Activated naive CD8-positive, alpha-beta T cell (primary cell): Measurements from ENCODE around the gene KYAT1.

Experiments
- H3K27ac Mint-ChIP-seq: one replicate; pipeline ENCODE4 v1.8.0; 2021; ENCODE audit warnings: mixed read lengths
- H3K27me3 Mint-ChIP-seq: one replicate; pipeline ENCODE4 v1.8.0; 2021; ENCODE audit warnings: mixed read lengths
- H3K36me3 Mint-ChIP-seq: one replicate; pipeline ENCODE4 v1.8.0; 2021; ENCODE audit warnings: mixed read lengths
- H3K4me1 Mint-ChIP-seq: one replicate; pipeline ENCODE4 v1.8.0; 2021; ENCODE audit warnings: low read depth, mixed read lengths
- H3K4me3 Mint-ChIP-seq: one replicate; pipeline ENCODE4 v1.8.0; 2021; ENCODE audit warnings: mild to moderate bottlenecking, mixed read lengths
- H3K9me3 Mint-ChIP-seq: one replicate; pipeline ENCODE4 v1.8.0; 2021; ENCODE audit warnings: low read depth, mixed read lengths

KYAT1 gene

GRCh38 chr9:128824911-128825310 lies 56.8 kb downstream of the KYAT1 start:
- Mint-ChIP-seq H3K36me3 (peaks cover 7% of the 10 kb centered on the region), H3K9me3 (no peaks in the 10 kb centered on the region), H3K4me3 (no peak overlapping the region), H3K27ac (no peak overlapping the region), H3K4me1 (peaks cover 22% of the 10 kb centered on the region), H3K27me3 (no peaks in the 10 kb centered on the region)

- no peak overlapping the region for H3K4me3 Mint-ChIP-seq
- H3K9me3 Mint-ChIP-seq: no peaks in the 10 kb centered on the region
- peaks cover 5% of the 10 kb centered on the region for H3K36me3 Mint-ChIP-seq
- peak overlapping the region; percentile 46 for H3K27ac Mint-ChIP-seq
- peaks cover 26% of the 10 kb centered on the region for H3K4me1 Mint-ChIP-seq
- no peaks in the 10 kb centered on the region for H3K27me3 Mint-ChIP-seq
Observed at GRCh38 chr9:128823903-128824406, 57.8 kb downstream of the KYAT1 start.

GRCh38 chr9:128823362-128823902 lies 58.3 kb downstream of the KYAT1 start:
- peaks cover 21% of the 10 kb centered on the region for H3K4me1 Mint-ChIP-seq
- no peaks in the 10 kb centered on the region for H3K9me3 Mint-ChIP-seq
- no peak overlapping the region for H3K4me3 Mint-ChIP-seq
- no peaks in the 10 kb centered on the region for H3K27me3 Mint-ChIP-seq
- H3K27ac Mint-ChIP-seq: no peak overlapping the region
- peaks cover 2% of the 10 kb centered on the region for H3K36me3 Mint-ChIP-seq

GRCh38 chr9:128822407-128823042 lies 59.2 kb downstream of the KYAT1 start:
- Mint-ChIP-seq H3K27ac (no peak overlapping the region), H3K4me3 (no peak overlapping the region), H3K9me3 (no peaks in the 10 kb centered on the region), H3K36me3 (no peaks in the 10 kb centered on the region), H3K27me3 (no peaks in the 10 kb centered on the region), H3K4me1 (peaks cover 17% of the 10 kb centered on the region)

- Mint-ChIP-seq H3K9me3 (no peaks in the 10 kb centered on the region), H3K27me3 (no peaks in the 10 kb centered on the region), H3K4me1 (peaks cover 17% of the 10 kb centered on the region), H3K27ac (no peak overlapping the region), H3K36me3 (no peaks in the 10 kb centered on the region), H3K4me3 (no peak overlapping the region)
Observed at GRCh38 chr9:128821584-128822406, 60.0 kb downstream of the KYAT1 start.

- Mint-ChIP-seq H3K27ac (peak overlapping the region; percentile 16), H3K27me3 (no peaks in the 10 kb centered on the region), H3K4me1 (peaks cover 17% of the 10 kb centered on the region), H3K9me3 (no peaks in the 10 kb centered on the region), H3K4me3 (peak overlapping the region; percentile 35), H3K36me3 (no peaks in the 10 kb centered on the region)
Observed at GRCh38 chr9:128820665-128821583, 60.8 kb downstream of the KYAT1 start.

- Mint-ChIP-seq H3K4me1 (peaks cover 17% of the 10 kb centered on the region), H3K27ac (peak overlapping the region; percentile 81), H3K27me3 (no peaks in the 10 kb centered on the region), H3K36me3 (no peaks in the 10 kb centered on the region), H3K4me3 (peak overlapping the region; percentile 89), H3K9me3 (no peaks in the 10 kb centered on the region)
Observed at GRCh38 chr9:128819716-128820664, 61.8 kb downstream of the KYAT1 start.

GRCh38 chr9:128818839-128819715 lies 62.7 kb downstream of the KYAT1 start:
- Mint-ChIP-seq H3K27ac (peak overlapping the region; percentile 81), H3K9me3 (no peaks in the 10 kb centered on the region), H3K36me3 (no peaks in the 10 kb centered on the region), H3K4me1 (peaks cover 17% of the 10 kb centered on the region), H3K4me3 (peak overlapping the region; percentile 89), H3K27me3 (no peaks in the 10 kb centered on the region)

- no peaks in the 10 kb centered on the region for H3K9me3 Mint-ChIP-seq
- no peaks in the 10 kb centered on the region for H3K27me3 Mint-ChIP-seq
- H3K27ac Mint-ChIP-seq: peak within 1 kb of the TSS; percentile 81
- H3K4me3 Mint-ChIP-seq: peak within 1 kb of the TSS; percentile 89
- no peaks in the 10 kb centered on the region for H3K36me3 Mint-ChIP-seq
- peaks cover 17% of the 10 kb centered on the region for H3K4me1 Mint-ChIP-seq
Observed at GRCh38 chr9:128818099-128818838, 63.5 kb downstream of the KYAT1 start, which contains the start of gene ENDOG. TSS of gene ENDOG (plus strand) at chr9:128818500. CDS start at chr9:128818685, 185 bp downstream.

- Mint-ChIP-seq H3K4me1 (no peaks in the 10 kb centered on the region), H3K27ac (no peak overlapping the region), H3K27me3 (no peaks in the 10 kb centered on the region), H3K4me3 (no peak overlapping the region), H3K9me3 (no peaks in the 10 kb centered on the region), H3K36me3 (peaks cover 2% of the 10 kb centered on the region)
Observed at GRCh38 chr9:128810873-128811272, 70.9 kb downstream of the KYAT1 start.

- H3K4me1 Mint-ChIP-seq: no peaks in the 10 kb centered on the region
- no peaks in the 10 kb centered on the region for H3K9me3 Mint-ChIP-seq
- H3K36me3 Mint-ChIP-seq: peaks cover 2% of the 10 kb centered on the region
- no peak overlapping the region for H3K4me3 Mint-ChIP-seq
- H3K27me3 Mint-ChIP-seq: no peaks in the 10 kb centered on the region
- peak overlapping the region; percentile 8 for H3K27ac Mint-ChIP-seq
Observed at GRCh38 chr9:128809831-128810230, 71.9 kb downstream of the KYAT1 start.

- Mint-ChIP-seq H3K36me3 (peaks cover 2% of the 10 kb centered on the region), H3K9me3 (no peaks in the 10 kb centered on the region), H3K4me1 (no peaks in the 10 kb centered on the region), H3K4me3 (no peak overlapping the region), H3K27me3 (no peaks in the 10 kb centered on the region), H3K27ac (no peak overlapping the region)
Observed at GRCh38 chr9:128809036-128809599, 72.6 kb downstream of the KYAT1 start.
